Caco-2 (cell line): Measurements from ENCODE around the gene NAA11. TPM values are rescaled to one million over a fixed set of nuclear protein-coding genes. Genes with fewer than 3 reads are reported as not detected.

ENCODE experiments used
- BruUV-seq: library from RNA; stranded (reverse); fragments of 400-500 nt; replicated peaks from 2 replicates; lab custom pipeline; 2021; lab: Mats Ljungman, UMichigan
- CTCF ChIA-PET: fragments of 300-600 bp; sonication (Branson Sonifier 250); formaldehyde crosslinking; loops from one replicate; lab custom pipeline; 2022; ENCODE audit warnings: antibody characterized with exemption; lab: Charles Lee
- POLR2A ChIA-PET: fragments of 300-600 bp; sonication (Branson Sonifier 250); formaldehyde crosslinking; loops from one replicate; lab custom pipeline; 2022; ENCODE audit warnings: antibody characterized with exemption; lab: Charles Lee
- DNase-seq, 2 experiments: peaks; one replicate each; pipeline versions ENCODE4 v3.0.0 to v3.0.0-alpha.2; 2020 to 2022
- H3K27me3 ChIP-seq: replicated peaks from 2 replicates; pipeline ENCODE4 v1.6.0; 2011; ENCODE audit warnings: low read length; ENCODE audit not compliant: control insufficient read depth, insufficient read depth
- H3K36me3 ChIP-seq: 2 replicates; pipeline ENCODE4 v1.5.1; 2011; ENCODE audit warnings: low read length; ENCODE audit not compliant: control insufficient read depth, insufficient read depth
- H3K4me1 ChIP-seq: fragments of 250-450 bp; sonication (Bioruptor Pico); 2 replicates; pipeline ENCODE4 v1.5.1; 2020; ENCODE audit warnings: mild to moderate bottlenecking
- H3K4me3 ChIP-seq: 2 replicates; pipeline ENCODE4 v1.5.1; 2011; ENCODE audit warnings: low read depth, mild to moderate bottlenecking, control low read depth, low read length
- H3K9me3 ChIP-seq: fragments of 250-450 bp; sonication (Bioruptor Pico); 2 replicates; pipeline ENCODE4 v1.5.1; 2020; ENCODE audit warnings: mild to moderate bottlenecking, moderate library complexity
- H3K27ac Mint-ChIP-seq: one replicate; pipeline ENCODE4 v1.8.0; 2022; ENCODE audit warnings: mixed read lengths; ENCODE audit not compliant: unreplicated experiment
- H3K27me3 Mint-ChIP-seq: one replicate; pipeline ENCODE4 v1.8.0; 2022; ENCODE audit warnings: mixed read lengths; ENCODE audit not compliant: insufficient read depth, unreplicated experiment
- H3K36me3 Mint-ChIP-seq: one replicate; pipeline ENCODE4 v1.8.0; 2022; ENCODE audit warnings: mild to moderate bottlenecking, mixed read lengths; ENCODE audit not compliant: insufficient read depth, unreplicated experiment
- H3K4me1 Mint-ChIP-seq: one replicate; pipeline ENCODE4 v1.8.0; 2022; ENCODE audit warnings: low read depth, mixed read lengths; ENCODE audit not compliant: unreplicated experiment
- H3K4me3 Mint-ChIP-seq: one replicate; pipeline ENCODE4 v1.8.0; 2022; ENCODE audit warnings: mild to moderate bottlenecking, moderate library complexity, mixed read lengths; ENCODE audit not compliant: unreplicated experiment
- H3K9me3 Mint-ChIP-seq: one replicate; pipeline ENCODE4 v1.8.0; 2022; ENCODE audit warnings: mixed read lengths; ENCODE audit not compliant: unreplicated experiment
- intact Hi-C: fragments of 100-400 bp; cut with micrococcal nuclease; formaldehyde crosslinking; loops from one replicate; pipeline ENCODE4 v1.10.0; 2022; ENCODE audit not compliant: unreplicated experiment
- total RNA-seq: library from RNA; stranded (reverse); gene quantifications from 2 replicates; pipeline ENCODE4 v1.2.3, GENCODE V29; 2022
- TF ChIP-seq, protein P1 (sequence below), 2 experiments: fragments of 200-600 bp in 1 of 2; IDR thresholded peaks; 1 replicate in 1 of 2; 2 replicates in 1 of 2; pipeline versions ENCODE4 v1.5.1 to v1.8.0; 2011 to 2022; ENCODE audit warnings: antibody characterized with exemption in 1 of 2, control low read depth in 1 of 2, inconsistent platforms in 1 of 2, low read depth in 1 of 2, low read length in 1 of 2, mild to moderate bottlenecking in 1 of 2, moderate library complexity in 1 of 2; ENCODE audit not compliant: insufficient read depth in 1 of 2, severe bottlenecking in 1 of 2, unreplicated experiment in 1 of 2

The NAA11 gene
- total RNA-seq, 1 experiment from 2014 or later = not detected

DNA sequence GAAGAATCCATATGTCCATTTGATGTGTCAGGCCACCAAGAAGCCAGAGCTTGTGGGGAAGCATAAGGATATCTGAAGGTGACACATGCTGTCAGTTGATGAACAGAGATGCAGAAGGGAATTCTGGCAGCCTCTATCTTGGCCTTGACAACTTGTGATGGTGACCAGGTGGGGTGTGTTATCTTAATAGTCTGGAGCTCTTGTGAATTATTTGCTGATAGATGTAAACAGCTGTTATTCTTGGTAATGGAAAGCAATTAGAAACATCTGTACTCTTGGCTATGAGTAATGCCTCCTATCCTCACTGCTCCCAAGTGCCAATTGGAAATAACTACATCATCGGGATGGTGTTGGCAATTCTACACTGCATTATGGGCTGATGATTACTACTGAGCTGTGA is 51.9 kb downstream of the NAA11 start:
- H3K36me3 Mint-ChIP-seq = no peaks in the 10 kb centered on the region
- DNase-seq = no peak
- Histone ChIP-seq H3K36me3 (no peaks in the 10 kb centered on the region), H3K27me3 (no peaks in the 10 kb centered on the region), H3K4me1 (no peaks in the 10 kb centered on the region), H3K4me3 (no peak overlapping the region), H3K9me3 (no peaks in the 10 kb centered on the region)
- POLR2A ChIA-PET = no interaction called here
- no peaks in the 10 kb centered on the region for H3K4me1 Mint-ChIP-seq
- H3K9me3 Mint-ChIP-seq = no peaks in the 10 kb centered on the region
- CTCF ChIA-PET = no interaction called here
- peaks cover 5% of the 10 kb centered on the region for H3K27me3 Mint-ChIP-seq
- BruUV-seq = no TSS peak
- intact Hi-C loops = no loop called here
- H3K4me3 Mint-ChIP-seq = no peak overlapping the region
- no peak overlapping the region for H3K27ac Mint-ChIP-seq
- TF ChIP-seq, protein P1, sequence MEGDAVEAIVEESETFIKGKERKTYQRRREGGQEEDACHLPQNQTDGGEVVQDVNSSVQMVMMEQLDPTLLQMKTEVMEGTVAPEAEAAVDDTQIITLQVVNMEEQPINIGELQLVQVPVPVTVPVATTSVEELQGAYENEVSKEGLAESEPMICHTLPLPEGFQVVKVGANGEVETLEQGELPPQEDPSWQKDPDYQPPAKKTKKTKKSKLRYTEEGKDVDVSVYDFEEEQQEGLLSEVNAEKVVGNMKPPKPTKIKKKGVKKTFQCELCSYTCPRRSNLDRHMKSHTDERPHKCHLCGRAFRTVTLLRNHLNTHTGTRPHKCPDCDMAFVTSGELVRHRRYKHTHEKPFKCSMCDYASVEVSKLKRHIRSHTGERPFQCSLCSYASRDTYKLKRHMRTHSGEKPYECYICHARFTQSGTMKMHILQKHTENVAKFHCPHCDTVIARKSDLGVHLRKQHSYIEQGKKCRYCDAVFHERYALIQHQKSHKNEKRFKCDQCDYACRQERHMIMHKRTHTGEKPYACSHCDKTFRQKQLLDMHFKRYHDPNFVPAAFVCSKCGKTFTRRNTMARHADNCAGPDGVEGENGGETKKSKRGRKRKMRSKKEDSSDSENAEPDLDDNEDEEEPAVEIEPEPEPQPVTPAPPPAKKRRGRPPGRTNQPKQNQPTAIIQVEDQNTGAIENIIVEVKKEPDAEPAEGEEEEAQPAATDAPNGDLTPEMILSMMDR (IDR thresholded peaks at IDR 0.05; ENCODE audit: insufficient read depth in 1 of 2, low read depth in 1 of 2, low read length in 1 of 2, severe bottlenecking in 1 of 2, unreplicated experiment in 1 of 2) = no peak

DNA sequence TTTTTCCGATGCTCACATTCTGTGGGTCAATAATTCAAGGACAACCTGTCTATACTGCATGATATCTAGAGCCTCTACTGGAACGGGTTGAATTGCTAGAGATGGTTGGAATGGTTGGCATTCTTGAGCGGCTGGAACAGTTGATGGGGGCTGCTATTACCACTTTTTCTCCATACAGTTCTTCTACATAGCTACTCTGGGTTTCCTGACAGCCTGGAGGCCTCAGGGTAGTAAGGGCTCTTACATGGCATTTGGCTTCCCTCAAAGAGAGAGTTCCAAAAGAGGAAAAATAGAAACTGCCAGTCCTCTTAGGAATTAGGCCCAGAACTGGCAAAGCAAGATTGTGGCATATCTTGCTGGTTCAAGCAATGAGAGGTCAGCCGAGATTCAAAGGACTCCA is 53.1 kb downstream of the NAA11 start:
- ChIA-PET POLR2A (no interaction called here), CTCF (no interaction called here)
- H3K36me3 ChIP-seq = no peaks in the 10 kb centered on the region
- H3K4me3 Mint-ChIP-seq = no peak overlapping the region
- H3K4me1 Mint-ChIP-seq = no peaks in the 10 kb centered on the region
- no peaks in the 10 kb centered on the region for H3K9me3 Mint-ChIP-seq
- no peak overlapping the region for H3K4me3 ChIP-seq
- no peaks in the 10 kb centered on the region for H3K36me3 Mint-ChIP-seq
- H3K27me3 ChIP-seq = no peaks in the 10 kb centered on the region
- DNase-seq = no peak
- BruUV-seq = no TSS peak
- no peak overlapping the region for H3K27ac Mint-ChIP-seq
- TF ChIP-seq, protein P1 (IDR thresholded peaks at IDR 0.05; ENCODE audit: insufficient read depth in 1 of 2, low read depth in 1 of 2, low read length in 1 of 2, severe bottlenecking in 1 of 2, unreplicated experiment in 1 of 2) = no peak
- H3K27me3 Mint-ChIP-seq = no peaks in the 10 kb centered on the region
- H3K4me1 ChIP-seq = no peaks in the 10 kb centered on the region
- H3K9me3 ChIP-seq = no peaks in the 10 kb centered on the region
- intact Hi-C loops = no loop called here

DNA sequence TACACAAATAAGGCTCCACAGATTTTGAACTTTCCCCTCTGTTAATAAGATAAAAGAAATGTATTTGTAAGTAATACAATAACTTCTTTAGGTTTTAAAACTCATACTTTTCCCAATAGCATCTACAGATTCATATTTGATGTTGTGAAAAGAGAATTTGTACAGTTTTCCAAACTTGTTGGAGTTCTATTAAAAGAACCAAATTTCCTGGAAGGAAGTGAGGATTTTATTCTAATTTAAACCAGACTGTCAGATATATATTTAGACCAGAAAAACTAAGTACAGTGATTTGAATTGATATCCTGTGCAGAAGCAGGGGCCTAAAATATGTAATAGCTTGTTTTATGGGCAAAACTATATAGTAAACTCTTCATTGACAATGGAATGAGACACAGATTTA is 53.7 kb downstream of the NAA11 start:
- H3K36me3 Mint-ChIP-seq = no peaks in the 10 kb centered on the region
- H3K4me3 Mint-ChIP-seq = no peak overlapping the region
- Histone ChIP-seq H3K36me3 (no peaks in the 10 kb centered on the region), H3K4me1 (no peaks in the 10 kb centered on the region), H3K27me3 (no peaks in the 10 kb centered on the region), H3K9me3 (no peaks in the 10 kb centered on the region), H3K4me3 (no peak overlapping the region)
- CTCF ChIA-PET = no interaction called here
- H3K9me3 Mint-ChIP-seq = no peaks in the 10 kb centered on the region
- no peaks in the 10 kb centered on the region for H3K4me1 Mint-ChIP-seq
- POLR2A ChIA-PET = no interaction called here
- no TSS peak for BruUV-seq
- no peaks in the 10 kb centered on the region for H3K27me3 Mint-ChIP-seq
- DNase-seq = no peak
- TF ChIP-seq, protein P1 (IDR thresholded peaks at IDR 0.05; ENCODE audit: insufficient read depth in 1 of 2, low read depth in 1 of 2, low read length in 1 of 2, severe bottlenecking in 1 of 2, unreplicated experiment in 1 of 2) = no peak
- intact Hi-C loops = no loop called here
- H3K27ac Mint-ChIP-seq = no peak overlapping the region
